Left kidney (tissue), 8 donors: ENCODE data around the gene CTSH. TPM values are rescaled to one million over a fixed set of nuclear protein-coding genes. Genes with fewer than 3 reads are reported as not detected.

ENCODE experiments used
- DNase-seq: peaks from one replicate; pipeline ENCODE4 v3.0.0-alpha.2; 2013
- long read RNA-seq, 8 donors: transcript quantifications; one replicate each; lab custom pipeline, GENCODE V29; 2026
- polyA plus RNA-seq: library from polyadenylated mRNA; unstranded; fragments of 120-200 nt; gene quantifications from one replicate; pipeline ENCODE4 v1.2.1, GENCODE V29; 2013; ENCODE audit not compliant: insufficient read length

Gene CTSH, protein sequence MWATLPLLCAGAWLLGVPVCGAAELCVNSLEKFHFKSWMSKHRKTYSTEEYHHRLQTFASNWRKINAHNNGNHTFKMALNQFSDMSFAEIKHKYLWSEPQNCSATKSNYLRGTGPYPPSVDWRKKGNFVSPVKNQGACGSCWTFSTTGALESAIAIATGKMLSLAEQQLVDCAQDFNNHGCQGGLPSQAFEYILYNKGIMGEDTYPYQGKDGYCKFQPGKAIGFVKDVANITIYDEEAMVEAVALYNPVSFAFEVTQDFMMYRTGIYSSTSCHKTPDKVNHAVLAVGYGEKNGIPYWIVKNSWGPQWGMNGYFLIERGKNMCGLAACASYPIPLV
- 125 TPM for polyA plus RNA-seq
- long read RNA-seq, donor 1, transcript CTSH-201 (12 exons, 2,190 nt): major isoform, 28 of 48 reads
- long read RNA-seq, donor 1, transcript CTSH-204 (3 exons, 2,138 nt): minor isoform, 7 of 48 reads
- long read RNA-seq, donor 1, transcript CTSH-211 (5 exons, 556 nt): minor isoform, 5 of 48 reads
- long read RNA-seq, donor 1, partial matches to known transcripts: 0 of 48 reads
- long read RNA-seq, donor 1, other reads (novel, unspliced or antisense): 8 of 48 reads
- long read RNA-seq, donor 2, transcript CTSH-201 (12 exons, 2,190 nt): major isoform, 32 of 52 reads
- long read RNA-seq, donor 2, transcript CTSH-211 (5 exons, 556 nt): minor isoform, 5 of 52 reads
- long read RNA-seq, donor 2, transcript CTSH-204 (3 exons, 2,138 nt): minor isoform, 5 of 52 reads
- long read RNA-seq, donor 2, partial matches to known transcripts: 0 of 52 reads
- long read RNA-seq, donor 2, other reads (novel, unspliced or antisense): 10 of 52 reads
- long read RNA-seq, donor 3, transcript CTSH-201 (12 exons, 2,190 nt): major isoform, 25 of 37 reads
- long read RNA-seq, donor 3, partial matches to known transcripts: 0 of 37 reads
- long read RNA-seq, donor 3, other reads (novel, unspliced or antisense): 7 of 37 reads
- long read RNA-seq, donor 4, partial matches to known transcripts: 0 of 3 reads
- long read RNA-seq, donor 4, other reads (novel, unspliced or antisense): 0 of 3 reads
- long read RNA-seq, donor 5, transcript CTSH-201 (12 exons, 2,190 nt): major isoform, 43 of 64 reads
- long read RNA-seq, donor 5, partial matches to known transcripts: 0 of 64 reads
- long read RNA-seq, donor 5, other reads (novel, unspliced or antisense): 15 of 64 reads
- long read RNA-seq, donor 6, transcript CTSH-201 (12 exons, 2,190 nt): major isoform, 22 of 39 reads
- long read RNA-seq, donor 6, transcript CTSH-204 (3 exons, 2,138 nt): minor isoform, 9 of 39 reads
- long read RNA-seq, donor 6, partial matches to known transcripts: 0 of 39 reads
- long read RNA-seq, donor 6, other reads (novel, unspliced or antisense): 6 of 39 reads
- long read RNA-seq, donor 7, transcript CTSH-201 (12 exons, 2,190 nt): major isoform, 63 of 91 reads
- long read RNA-seq, donor 7, transcript CTSH-204 (3 exons, 2,138 nt): minor isoform, 8 of 91 reads
- long read RNA-seq, donor 7, transcript CTSH-211 (5 exons, 556 nt): minor isoform, 5 of 91 reads
- long read RNA-seq, donor 7, partial matches to known transcripts: 15 of 91 reads
- long read RNA-seq, donor 7, other reads (novel, unspliced or antisense): 0 of 91 reads
- long read RNA-seq, donor 8, transcript CTSH-201 (12 exons, 2,190 nt): major isoform, 14 of 27 reads
- long read RNA-seq, donor 8, transcript CTSH-204 (3 exons, 2,138 nt): minor isoform, 5 of 27 reads
- long read RNA-seq, donor 8, partial matches to known transcripts: 0 of 27 reads
- long read RNA-seq, donor 8, other reads (novel, unspliced or antisense): 8 of 27 reads

DNA sequence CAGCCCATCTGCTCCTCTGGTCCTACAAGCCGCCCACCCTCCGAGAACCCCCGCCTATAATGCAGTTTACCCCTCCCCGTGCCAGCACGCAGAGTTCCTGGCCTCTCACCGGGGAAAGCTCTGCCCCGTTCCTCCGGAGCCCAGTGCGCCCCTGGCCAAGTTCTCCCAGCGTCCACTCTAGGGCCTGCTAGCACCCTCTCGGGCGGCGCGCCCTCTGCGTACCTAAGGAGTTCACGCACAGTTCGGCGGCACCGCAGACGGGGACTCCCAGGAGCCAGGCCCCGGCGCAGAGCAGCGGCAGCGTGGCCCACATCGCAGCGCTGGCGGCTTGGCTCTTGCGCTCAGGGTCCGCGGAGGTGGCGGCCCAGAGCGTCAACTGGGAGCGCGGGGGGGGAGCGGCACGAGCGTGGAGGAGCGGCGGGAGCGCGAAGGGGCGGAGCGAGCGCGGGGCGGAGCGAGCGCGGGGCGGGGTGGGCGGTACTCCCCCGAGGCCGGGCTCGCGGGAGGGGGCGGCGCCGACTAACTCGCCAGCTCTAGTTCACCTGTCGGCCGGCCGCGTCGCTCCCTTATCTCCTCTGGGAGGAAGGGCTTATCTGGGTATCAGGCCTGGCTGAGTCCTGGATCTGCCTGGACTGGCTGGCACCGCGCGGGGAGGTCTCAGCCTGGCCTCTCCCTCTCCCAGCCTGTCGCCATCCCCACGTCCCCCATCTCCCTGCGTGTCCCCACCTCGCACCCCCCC, at the start of gene CTSH:
Gene CTSH, minus strand, starts transcription at position 378 of the 739 bp plus-strand sequence. Its CDS starts 65 bp downstream, at position 313.
- peak; percentile 74 for DNase-seq

DNA sequence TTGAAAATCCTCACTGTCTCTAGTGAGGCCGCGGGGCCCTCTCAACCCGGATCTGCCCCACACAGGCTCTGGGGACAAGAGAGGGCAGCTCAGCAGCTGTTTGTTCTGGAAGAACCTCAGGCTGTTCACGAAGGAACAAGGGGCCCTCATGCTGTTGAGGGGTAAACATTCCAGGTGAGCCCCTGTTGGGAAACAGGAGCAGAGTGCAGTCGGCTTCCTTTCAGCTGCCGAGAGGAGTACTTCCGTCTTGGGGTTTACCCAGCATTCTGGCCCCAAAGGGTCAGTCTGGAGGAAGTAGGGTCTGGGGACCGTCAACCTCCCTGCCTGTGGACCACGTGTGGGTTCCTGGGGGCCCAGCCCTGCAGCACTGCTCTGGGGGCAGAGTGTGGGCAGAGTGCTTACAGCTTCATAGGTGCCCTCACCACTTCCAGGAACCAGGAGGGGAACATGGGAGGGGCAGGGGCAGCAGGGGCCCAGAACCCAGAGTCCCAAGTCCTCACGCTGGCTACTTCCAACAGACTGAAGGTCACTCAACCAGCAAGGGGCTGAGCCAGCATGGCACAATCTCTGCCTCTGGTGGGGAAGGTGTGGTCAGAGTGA, 49.2 kb upstream of the CTSH start:
- no peak for DNase-seq

DNA sequence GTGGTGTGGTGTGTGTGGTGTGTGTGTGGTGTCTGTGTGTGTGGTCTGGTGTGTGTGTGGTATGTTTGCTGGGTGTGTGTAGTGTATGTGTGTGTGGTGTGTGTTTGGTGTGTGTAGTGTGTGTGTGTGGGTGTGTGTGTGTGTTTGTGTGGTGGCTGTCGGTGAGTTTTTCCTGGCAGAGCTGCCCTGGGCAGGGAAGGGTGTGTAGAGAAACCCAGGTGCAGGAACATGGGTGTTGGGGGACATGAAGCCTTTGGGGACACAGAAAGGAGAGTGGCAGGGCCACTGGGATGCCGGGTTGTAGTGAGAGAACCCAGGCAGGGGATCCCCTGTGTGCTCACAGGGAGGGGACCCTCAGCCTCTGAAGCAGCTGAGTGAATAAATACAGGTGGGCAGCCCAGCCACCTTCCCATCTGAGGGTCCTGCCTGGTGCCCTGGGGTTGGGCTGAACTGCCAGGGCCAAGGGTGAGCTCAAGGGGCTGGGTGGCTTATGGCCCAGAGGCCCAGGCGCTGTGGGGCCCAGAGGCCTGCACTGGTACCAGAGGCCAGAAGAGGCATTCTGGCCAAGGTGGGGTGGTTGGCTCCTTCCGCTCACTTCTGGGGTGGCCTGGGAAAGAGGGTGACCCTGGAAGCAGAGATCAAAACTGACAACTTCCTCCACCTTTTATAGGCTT, 48.5 kb upstream of the CTSH start:
- no peak for DNase-seq

DNA sequence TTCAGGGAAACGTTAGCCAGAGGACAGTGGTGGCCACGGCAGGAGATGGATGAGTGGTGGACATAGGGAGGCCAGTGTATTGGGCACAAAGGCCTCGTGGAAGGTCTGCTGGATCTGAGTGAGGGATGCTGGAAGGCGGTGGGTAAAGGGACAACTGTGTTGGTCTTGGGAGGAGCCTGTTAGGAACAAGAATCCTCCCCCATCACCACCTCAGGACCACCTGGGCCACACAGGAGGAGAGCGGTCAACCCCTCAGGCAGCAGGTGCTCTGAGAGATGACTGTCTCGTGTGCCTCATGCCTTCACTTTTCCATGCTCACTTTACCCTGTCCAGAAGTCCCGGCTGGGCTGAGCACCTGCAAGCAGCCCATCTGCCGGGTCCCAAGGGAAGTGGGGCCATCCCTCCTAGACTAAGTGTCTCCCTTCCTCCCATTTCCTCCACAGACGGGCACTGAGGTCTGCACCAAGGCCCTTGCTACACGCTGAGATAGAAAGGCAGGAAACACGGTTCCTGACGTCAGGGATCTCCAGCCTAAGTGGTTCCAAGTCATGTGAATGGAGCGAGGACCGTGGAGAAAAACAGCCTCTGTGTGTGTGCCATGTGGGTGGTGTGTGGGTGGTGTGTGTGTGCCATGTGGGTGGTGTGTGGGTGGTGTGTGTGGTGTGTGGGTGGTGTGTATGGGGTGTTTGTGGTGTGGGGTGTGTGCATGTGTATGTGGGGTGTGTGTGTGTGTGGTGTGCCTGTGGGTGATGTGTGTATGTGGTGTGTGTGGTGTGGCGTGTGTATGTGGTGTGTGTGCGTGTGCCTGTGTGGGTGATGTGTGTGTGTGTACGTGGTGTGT, 47.8 kb upstream of the CTSH start:
- DNase-seq: no peak

DNA sequence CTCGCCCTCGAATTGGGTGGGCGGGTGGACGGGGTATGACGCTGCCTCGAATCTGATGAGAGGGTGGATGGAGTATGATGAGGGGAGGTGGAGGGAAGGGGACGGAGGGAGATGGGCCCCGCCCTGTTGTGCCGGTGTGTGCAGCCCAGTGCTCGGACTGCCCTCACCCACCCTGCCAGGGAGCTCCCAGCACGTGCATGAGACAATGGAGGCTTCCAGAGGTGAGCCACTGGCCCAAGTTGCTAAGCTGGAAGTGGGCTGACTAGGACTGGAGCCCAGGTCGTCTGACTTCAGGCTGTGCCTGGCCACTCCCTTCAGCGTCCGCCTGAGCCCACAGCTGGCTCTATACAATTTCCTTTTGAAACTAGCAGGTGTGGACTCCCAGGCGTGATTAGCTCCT, 47.0 kb upstream of the CTSH start:
- DNase-seq: no peak

DNA sequence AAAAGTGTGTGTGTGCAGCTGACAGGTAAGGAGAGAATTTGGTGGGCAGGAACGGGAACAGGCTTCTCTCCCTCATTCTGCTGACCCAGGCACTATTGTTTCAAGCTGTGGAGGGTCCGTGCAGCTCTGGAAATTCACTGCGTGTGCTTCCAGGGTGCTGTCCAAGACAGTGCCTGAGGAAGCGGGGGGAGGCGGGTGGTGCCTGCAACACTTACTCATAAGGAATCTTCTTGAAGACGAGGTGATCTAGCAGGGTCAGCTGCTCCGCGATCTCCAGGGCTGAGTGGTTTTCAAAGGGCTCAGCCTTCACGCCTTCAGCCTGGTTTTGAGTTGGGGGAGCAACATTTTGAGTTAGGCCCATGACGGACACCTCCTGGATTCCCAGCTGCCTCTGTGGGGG, 46.6 kb upstream of the CTSH start:
- DNase-seq: no peak

DNA sequence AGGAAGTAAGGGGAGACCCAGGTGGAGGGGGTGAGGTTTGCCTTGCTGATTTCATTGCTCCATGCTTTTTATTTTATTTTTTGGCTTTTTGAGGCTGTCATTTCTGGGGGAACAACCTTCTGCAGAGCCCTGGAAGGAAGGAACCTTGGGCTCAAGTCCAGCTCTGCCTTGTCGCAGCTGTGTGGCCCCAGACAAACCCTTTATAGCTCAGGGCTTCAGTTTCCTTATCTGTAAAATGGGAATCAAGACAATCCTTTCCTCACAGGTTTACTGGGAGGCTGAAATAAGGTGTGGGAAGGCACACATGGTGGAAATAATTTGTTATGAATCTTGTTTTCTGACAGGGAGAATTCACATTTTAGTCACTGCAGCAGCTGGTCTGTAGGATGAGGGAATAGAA, 45.4 kb upstream of the CTSH start:
- no peak for DNase-seq

DNA sequence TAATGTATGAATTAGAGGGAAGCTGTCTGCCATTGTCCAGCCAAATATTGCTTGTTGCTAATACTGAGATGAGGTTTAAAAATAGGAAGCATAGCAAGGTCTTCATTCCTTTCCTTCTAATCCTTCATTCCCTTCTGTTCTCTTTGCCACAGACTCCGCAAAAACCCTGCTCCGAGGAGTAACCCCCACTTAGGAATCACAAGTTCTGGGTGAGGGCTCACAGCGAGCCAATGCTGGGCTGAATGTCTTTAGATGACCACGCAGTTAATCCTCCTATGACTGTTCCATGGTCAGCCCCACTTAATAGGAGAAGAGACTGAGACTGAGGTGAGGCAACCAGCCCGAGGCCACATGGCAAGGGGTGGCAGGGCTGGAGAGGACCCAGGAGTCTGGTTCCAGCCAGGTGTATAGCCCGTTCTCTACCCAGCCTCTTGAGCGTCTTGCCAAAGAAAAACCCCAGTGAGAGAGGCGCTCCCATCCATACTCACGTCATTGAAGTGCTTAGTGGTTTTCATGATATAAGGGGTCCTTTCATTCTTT, 44.9 kb upstream of the CTSH start:
- no peak for DNase-seq

DNA sequence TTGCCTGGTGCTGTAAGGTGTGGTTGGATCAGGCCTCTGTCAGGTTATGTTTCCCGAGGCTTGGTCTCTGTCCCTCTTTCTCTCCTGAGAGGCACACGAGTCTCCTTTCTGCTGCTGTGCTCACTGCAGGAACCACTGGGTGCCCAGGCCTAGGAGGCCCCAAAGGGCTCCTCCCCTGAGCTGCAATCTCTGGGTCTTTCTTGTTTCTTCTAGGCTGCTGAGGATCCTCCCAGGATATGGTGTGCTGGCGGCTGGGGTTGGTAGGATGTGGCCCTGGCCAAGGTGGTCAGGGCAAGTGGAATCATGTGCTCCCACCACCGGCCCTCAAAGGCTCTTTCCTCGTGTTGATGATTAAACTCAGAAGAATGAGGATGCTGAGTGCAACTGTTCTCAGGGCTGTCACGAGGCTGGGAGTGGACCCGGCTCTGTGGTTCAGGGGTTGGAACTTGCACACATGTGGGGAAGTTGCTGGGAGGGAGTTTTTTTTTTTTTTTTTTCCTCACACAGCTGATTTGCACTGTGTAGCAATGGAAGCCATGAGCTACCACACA, 43.6 kb upstream of the CTSH start:
- DNase-seq: peak; percentile 63

DNA sequence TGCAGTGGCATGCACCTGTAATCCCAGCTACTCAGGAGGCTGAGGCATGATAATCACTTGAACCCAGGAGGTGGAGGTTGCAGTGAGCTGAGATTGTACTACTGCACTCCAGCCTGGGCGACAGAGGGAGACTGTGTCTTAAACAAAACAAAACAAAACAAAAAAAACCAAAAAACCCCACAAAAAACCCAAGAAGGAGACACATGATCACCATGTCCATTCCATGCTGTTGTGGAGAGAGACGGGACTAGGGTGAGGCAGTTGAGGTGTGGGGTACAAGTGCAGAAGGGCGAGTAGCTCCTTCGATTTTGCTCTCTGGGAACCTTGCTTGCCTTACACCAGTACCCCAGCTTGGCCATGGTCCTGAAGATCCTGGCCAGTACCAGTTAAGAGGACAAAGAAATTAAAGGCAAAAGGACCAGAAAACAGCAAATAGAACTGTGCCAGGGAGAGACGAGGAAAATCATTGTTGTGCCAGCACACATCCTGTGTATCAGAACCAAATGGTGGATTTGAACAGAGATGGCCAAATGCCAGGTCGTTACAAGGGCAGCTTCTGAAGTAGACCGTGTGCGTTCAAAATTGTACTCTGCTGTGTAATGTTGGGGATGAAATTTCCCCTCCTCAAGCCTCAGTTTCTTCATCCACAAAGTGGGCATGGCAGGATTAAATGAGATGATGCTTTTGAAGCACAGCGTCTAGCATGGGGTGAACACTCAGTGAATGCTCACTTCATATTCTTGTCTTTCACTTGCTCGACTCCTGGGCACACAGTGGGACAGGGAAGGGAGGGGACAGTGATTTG, 42.9 kb upstream of the CTSH start:
- no peak for DNase-seq

DNA sequence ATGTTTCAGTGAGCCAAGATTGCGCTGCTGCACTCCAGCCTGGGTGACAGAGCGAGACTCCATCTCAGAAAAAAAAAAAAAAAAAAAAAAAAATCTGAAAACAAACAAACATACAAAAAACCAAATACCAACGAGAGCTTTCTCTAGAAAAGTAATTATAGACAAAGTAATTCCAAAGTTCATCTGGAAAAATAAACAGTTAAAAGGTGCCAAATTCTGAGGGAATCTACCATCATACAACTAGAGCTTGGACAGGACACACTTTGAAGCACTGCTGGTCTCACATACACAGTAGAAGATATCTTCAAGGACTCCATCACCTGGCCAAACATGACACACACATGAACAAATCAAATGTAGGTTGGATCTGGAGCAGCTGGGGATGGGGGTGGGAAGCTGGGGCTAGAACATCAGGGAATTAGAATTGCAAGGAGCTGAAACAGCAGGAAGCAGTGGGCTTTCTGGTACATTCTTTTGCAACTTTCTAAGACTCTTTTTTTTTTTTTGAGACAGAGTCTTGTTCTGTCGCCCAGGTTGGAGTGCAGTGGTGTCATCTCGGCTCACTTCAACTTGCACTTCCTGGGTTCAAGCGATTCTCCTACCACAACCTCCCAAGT, 41.1 kb upstream of the CTSH start:
- DNase-seq: no peak

DNA sequence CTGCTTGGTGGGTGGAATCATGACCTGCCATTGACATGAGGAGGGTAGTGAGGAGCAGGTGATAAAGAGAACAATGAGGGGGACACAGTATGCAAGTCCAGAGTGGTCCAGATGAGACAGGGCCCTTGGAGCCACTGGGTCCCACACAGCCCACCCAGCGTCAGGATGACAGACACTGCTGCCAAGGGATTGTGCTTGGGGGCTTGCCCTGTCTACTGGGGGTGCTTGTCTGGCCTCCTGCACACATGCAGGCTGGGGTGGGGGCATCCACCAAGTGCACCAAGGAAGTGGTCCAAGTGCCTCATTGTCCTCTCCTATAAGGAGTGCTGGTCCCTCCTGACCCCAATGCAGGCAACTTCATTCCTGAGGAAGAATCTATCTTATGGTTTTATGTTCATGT, 39.2 kb upstream of the CTSH start:
- DNase-seq: no peak

DNA sequence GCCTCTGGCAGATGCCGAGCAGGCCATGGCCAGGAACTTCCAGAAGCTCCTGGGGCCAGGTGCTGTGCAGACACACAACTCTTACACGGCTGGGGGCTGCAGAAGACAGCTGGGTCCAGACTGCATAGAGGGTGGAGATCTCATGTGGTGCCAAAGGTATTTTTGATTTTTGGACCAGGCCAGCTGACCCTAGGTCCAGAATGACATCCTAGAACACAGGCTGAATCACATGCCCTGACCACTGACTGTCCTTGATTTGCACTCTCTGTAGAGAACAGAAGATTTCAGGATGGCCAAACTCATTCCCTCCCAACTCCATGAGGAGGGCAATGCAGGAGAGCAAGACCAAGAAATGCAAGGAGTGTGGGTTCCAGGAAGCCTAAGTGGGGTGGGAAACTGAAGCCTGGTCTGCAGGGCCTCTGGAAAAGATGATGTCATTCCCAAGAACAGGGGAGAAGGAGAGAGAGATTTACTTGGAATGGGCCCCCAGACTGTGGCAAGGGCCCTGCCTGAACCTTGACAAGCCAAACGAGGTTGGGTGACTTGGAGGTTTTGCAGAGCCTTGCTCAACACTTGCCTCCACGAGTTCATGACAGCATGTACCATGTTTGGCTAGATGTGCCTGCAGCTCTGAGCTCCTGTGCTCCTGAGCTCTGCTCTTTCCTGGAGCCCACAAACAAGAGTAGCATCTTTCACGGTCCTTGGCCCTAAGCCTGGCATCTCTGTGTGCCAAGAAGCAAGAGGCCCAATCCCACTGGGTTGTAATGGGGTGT, 38.5 kb upstream of the CTSH start:
- DNase-seq: no peak

DNA sequence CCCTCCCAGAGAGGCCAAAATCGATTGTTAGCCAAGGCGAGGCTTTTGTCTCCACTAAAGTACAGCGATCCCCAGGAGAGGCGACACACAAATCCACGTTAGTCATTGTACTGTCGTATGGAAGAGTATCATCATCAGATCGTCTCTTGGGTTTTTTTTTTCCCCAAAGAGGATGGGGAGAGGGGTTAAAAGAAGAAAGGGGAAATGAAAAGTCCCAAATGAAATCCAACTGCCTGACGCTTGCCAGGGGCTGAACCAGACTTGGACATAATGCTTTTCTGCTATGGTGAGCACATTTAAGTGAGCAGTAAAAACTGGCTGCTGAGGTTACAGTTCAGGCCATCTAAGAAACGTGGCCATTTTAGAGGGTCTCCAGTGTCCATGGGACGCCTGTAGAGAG, 37.9 kb upstream of the CTSH start:
- DNase-seq: no peak

DNA sequence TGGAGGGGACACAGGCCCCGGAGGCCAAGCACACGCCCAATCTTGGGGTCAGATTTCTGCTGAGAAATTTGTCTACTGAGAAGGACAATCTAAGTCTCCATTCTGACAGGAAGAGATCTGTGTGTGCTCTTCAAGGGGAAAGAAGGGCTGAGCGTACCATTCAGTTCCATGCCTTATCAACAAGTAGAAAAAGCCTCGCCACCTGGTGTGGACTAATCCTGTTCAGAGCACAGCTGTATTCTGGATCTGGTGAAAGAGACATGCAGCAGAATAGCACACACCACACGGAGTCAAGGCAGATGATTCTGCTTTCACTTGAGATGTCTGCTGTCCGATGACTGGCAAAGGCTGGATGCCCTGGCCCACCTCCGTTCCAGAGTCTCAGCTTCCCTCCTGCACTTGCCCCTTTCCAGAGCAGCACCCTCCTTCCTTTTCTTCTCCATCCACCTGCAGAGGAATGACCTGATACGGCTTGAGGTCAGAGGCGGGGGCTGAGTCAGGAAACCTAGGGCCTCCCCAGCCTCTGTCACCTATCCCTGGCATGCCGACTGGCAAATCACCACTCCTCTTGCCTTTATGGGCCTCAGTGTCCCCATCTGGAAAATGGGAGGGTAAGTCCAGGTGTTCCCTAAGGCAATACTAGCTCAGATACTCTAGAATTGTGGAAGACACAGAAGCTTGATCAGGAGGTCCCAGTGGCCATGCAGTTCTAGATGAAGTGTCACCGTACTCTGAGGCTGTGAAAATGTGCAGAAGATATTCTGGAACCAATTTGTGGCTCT, 36.9 kb upstream of the CTSH start:
- no peak for DNase-seq
